HepG2 (cell line): ENCODE results near the gene CPT1A. TPM values are rescaled to one million over a fixed set of nuclear protein-coding genes. Genes with fewer than 3 reads are reported as not detected.

Experiments
- ATAC-seq: fragments of 200-7000 bp; cut with Tn5 transposase; 3 replicates; pipeline ENCODE4 v1.9.1; 2020; ENCODE audit warnings: mild to moderate bottlenecking, moderate library complexity
- BruUV-seq: library from RNA; stranded (reverse); fragments of 400-500 nt; replicated peaks from 2 replicates; lab custom pipeline; 2021; lab: Mats Ljungman, UMichigan
- CTCF ChIA-PET: fragments of 300-600 bp; formaldehyde crosslinking; extraction: SDS; loops from one replicate; lab custom pipeline; 2021; ENCODE audit warnings: low total read pairs, inconsistent platforms, low intra/inter-chr PET ratio; lab: Yijun Ruan, JAX
- POLR2A ChIA-PET: fragments of 350-600 bp; sonication (Branson Sonifier 250); formaldehyde crosslinking; loops from one replicate; lab custom pipeline; 2020; ENCODE audit warnings: antibody characterized with exemption, inconsistent platforms; lab: Yijun Ruan, JAX
- DNase-seq: peaks from one replicate; pipeline ENCODE4 v3.0.0-alpha.2; 2015; ENCODE audit warnings: low spot score
- FAIRE-seq: peaks from 3 replicates; lab custom pipeline; 2011; peaks lifted over from hg19 to GRCh38; lab: Jason Lieb, UNC
- H2AFZ ChIP-seq: one replicate; pipeline ENCODE4 v1.6.1; 2011; ENCODE audit warnings: low read length, inconsistent platforms
- H3K27ac ChIP-seq: fragments of 300-600 bp; 3 replicates; pipeline ENCODE4 v1.8.0; 2011; ENCODE audit warnings: mixed run types, mild to moderate bottlenecking, mixed read lengths, low read length, inconsistent platforms; ENCODE audit not compliant: insufficient read depth; ENCODE audit errors: extremely low read length
- H3K27me3 ChIP-seq, 2 experiments: fragments of 200-600 bp in 1 of 2; 2 replicates in 1 of 2; 3 replicates in 1 of 2; pipeline versions ENCODE4 v1.6.0 to v1.8.0; 2011; ENCODE audit warnings: low read length in 2 of 2, mild to moderate bottlenecking in 2 of 2, moderate library complexity in 2 of 2, inconsistent platforms in 1 of 2; ENCODE audit not compliant: insufficient read depth in 2 of 2, control insufficient read depth in 1 of 2
- H3K36me3 ChIP-seq, 2 experiments: fragments of 200-600 bp in 1 of 2; replicated peaks in 1 of 2; 2 replicates in 1 of 2; 3 replicates in 1 of 2; pipeline versions ENCODE4 v1.5.1 to v1.8.0; 2011; ENCODE audit warnings: low read length in 2 of 2, inconsistent platforms in 1 of 2; ENCODE audit not compliant: insufficient read depth in 2 of 2, control insufficient read depth in 1 of 2
- H3K4me1 ChIP-seq: 2 replicates; pipeline ENCODE4 v1.5.1; 2012; ENCODE audit warnings: low read length, inconsistent platforms; ENCODE audit not compliant: insufficient read depth
- H3K4me2 ChIP-seq: 2 replicates; pipeline ENCODE4 v1.6.0; 2011; ENCODE audit warnings: low read depth, low read length, inconsistent platforms
- H3K4me3 ChIP-seq, 3 experiments: fragments of 200-600 bp in 1 of 3; sonication (generic), shearing (Covaris generic) in 1 of 3; replicated peaks in 1 of 3; 2 replicates each; pipeline ENCODE4 v1.5.1; 2011 to 2016; ENCODE audit warnings: low read length in 3 of 3, inconsistent platforms in 2 of 3, low read depth in 2 of 3, mild to moderate bottlenecking in 2 of 3, control low read depth in 1 of 3, mixed read lengths in 1 of 3; ENCODE audit not compliant: insufficient read depth in 1 of 3
- H3K79me2 ChIP-seq: one replicate; pipeline ENCODE4 v1.6.1; 2011; ENCODE audit warnings: low read length, inconsistent platforms; ENCODE audit not compliant: insufficient read depth
- H3K9ac ChIP-seq: 2 replicates; pipeline ENCODE4 v1.6.0; 2011; ENCODE audit warnings: mild to moderate bottlenecking, low read depth, low read length, inconsistent platforms; ENCODE audit not compliant: insufficient read depth
- H3K9me3 ChIP-seq: 2 replicates; pipeline ENCODE4 v1.5.1; 2012; ENCODE audit warnings: mild to moderate bottlenecking, low read length
- H4K20me1 ChIP-seq: 2 replicates; pipeline ENCODE4 v1.6.0; 2011; ENCODE audit warnings: inconsistent platforms, mild to moderate bottlenecking, low read length, moderate library complexity; ENCODE audit not compliant: insufficient read depth
- KAT2B ChIP-seq: fragments of 150-350 bp; IDR thresholded peaks from 2 replicates; pipeline ENCODE4 v1.6.1; 2014; ENCODE audit warnings: low read depth, low read length, borderline replicate concordance
- POLR2A ChIP-seq, 2 experiments: IDR thresholded peaks; 2 replicates each; pipeline ENCODE4 v1.6.1; 2011; ENCODE audit warnings: low read depth in 2 of 2, low read length in 2 of 2, mild to moderate bottlenecking in 1 of 2, moderate library complexity in 1 of 2; ENCODE audit not compliant: insufficient read depth in 1 of 2
- U2AF2 ChIP-seq: fragments of 200-400 bp; formaldehyde crosslinking; IDR thresholded peaks from 2 replicates; pipeline ENCODE4 v1.6.1; 2017; ENCODE audit warnings: low read depth, mild to moderate bottlenecking, low read length
- ZBTB7A ChIP-seq: sonication (generic); formaldehyde crosslinking; IDR thresholded peaks from 2 replicates; pipeline ENCODE4 v1.8.0; 2022; ENCODE audit warnings: mild to moderate bottlenecking, missing genetic modification reagents
- ZNF124 ChIP-seq: sonication (generic); formaldehyde crosslinking; IDR thresholded peaks from 2 replicates; pipeline ENCODE4 v1.4.0; 2020; ENCODE audit warnings: missing genetic modification reagents
- ZNF687 ChIP-seq: sonication (generic); formaldehyde crosslinking; IDR thresholded peaks from 2 replicates; pipeline ENCODE4 v1.5.1; 2020; ENCODE audit warnings: mild to moderate bottlenecking, missing genetic modification reagents, moderate library complexity
- ZNF770 ChIP-seq: sonication (generic); formaldehyde crosslinking; IDR thresholded peaks from 2 replicates; pipeline ENCODE4 v1.5.0; 2020; ENCODE audit warnings: mild to moderate bottlenecking, missing genetic modification reagents
- WGBS: methylation state at CpG from one replicate; pipeline ENCODE4 v1.1.6; 2017; ENCODE audit warnings: low lambda C conversion rate; 5-methylcytosine and 5-hydroxymethylcytosine counted together
- in situ Hi-C: cut with HindIII; loops from 2 replicates; pipeline ENCODE4 v1.10.0; 2017; ENCODE audit warnings: low pct_unique_long_range_greater_than_20kb; ENCODE audit not compliant: extremely low pct_ligation_motif_present
- intact Hi-C: fragments of 100-400 bp; cut with micrococcal nuclease; formaldehyde crosslinking; loops from one replicate; pipeline ENCODE4 v1.10.0; 2022; ENCODE audit not compliant: unreplicated experiment
- polyA plus RNA-seq, 8 experiments: library from polyadenylated mRNA; depleted of rRNA in 3 of 8; stranded (reverse) in 7 of 8; unstranded in 1 of 8; fragments of >200 nt; fragmentation: Illumina TruSeq in 4 of 8; extraction: Trizol in 4 of 8; gene quantifications; 2 replicates each; pipeline versions ENCODE4 v1.2.1 to v1.2.3, GENCODE V29; 2011 to 2016; ENCODE audit warnings: low read depth in 4 of 8, missing spikeins in 1 of 8, mixed read lengths in 1 of 8; ENCODE audit not compliant: insufficient read depth in 1 of 8
- total RNA-seq, 5 experiments: library from RNA; depleted of rRNA; stranded (reverse); fragments of >200 nt; fragmentation: Illumina TruSeq; extraction: Trizol; gene quantifications; 2 replicates each; pipeline ENCODE4 v1.2.3, GENCODE V29; 2016; ENCODE audit warnings: low read depth in 1 of 5
- TF ChIP-seq, protein P1 (sequence below): sonication (generic); formaldehyde crosslinking; IDR thresholded peaks from 2 replicates; pipeline ENCODE4 v1.4.0; 2020; ENCODE audit warnings: missing genetic modification reagents, borderline replicate concordance

CPT1A gene
- total and polyA plus RNA-seq, 2 of the 13 experiments (the other 11 are each of a cell fraction or from before 2014, with no cell fraction given): 7.0 to 7.1 TPM

DNA sequence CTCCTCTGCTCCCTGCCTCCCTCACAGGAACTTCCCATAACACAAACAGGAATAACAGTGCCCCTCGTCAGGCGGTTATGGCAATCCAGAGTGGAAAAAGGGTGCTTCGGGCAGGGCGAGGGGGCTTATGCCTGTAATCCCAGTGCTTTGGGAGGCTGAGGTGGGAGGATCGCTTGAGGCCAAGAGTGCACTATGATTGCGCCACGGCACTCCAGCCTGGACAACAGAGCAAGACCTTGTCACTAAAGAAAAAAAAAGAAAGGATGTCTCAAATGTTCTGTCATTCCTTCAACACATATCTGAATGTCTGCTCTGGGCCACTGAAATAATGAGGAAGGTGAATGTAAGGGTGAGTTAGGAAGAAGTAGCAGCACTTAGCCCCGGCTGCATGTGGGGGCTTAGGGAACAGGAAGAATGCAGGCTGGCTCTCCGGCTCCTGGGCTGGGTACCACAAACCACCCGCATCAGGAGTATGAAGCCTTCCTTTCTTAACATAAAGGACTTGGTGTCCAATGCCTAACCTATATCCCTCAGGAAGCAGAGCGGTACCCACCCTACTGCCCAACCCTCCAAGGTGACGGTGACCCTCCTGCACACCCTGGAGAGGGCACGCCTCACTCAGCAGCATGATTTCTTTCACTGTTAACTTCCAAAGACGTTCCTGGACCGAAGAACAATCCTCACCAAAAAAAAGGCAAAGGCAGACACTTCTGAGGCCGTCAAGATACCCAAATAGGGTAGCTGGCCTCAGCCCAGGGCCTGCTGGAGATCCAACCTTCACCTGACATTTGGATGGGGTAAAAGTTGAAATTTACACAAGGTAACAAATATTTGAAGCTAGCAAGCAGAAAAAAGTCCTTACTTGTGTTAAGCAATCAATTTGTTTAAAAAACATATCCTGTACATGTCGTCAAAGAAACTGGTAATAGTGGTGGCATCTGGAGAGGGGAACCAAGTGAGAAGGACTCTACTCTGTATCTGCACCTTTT lies 3.8 kb downstream of the CPT1A start:
- Histone ChIP-seq H4K20me1 (peaks cover 11% of the 10 kb centered on the region), H3K4me3 (peak overlapping the region in 1 of 3 experiments; percentile 66; a peak in 1 of 6 replicates), H3K9ac (peak overlapping the region; percentile 10; the same call in 1 of the 2 replicates), H3K27ac (peak overlapping the region; percentile 78), H2AFZ (no peak overlapping the region), H3K36me3 (no peaks in the 10 kb centered on the region), H3K79me2 (no peaks in the 10 kb centered on the region), H3K9me3 (no peaks in the 10 kb centered on the region), H3K27me3 (peaks cover 0 to 5% of the 10 kb centered on the region in 2 experiments; a peak in 2 of 5 replicates), H3K4me1 (peaks cover 67% of the 10 kb centered on the region), H3K4me2 (peak overlapping the region; percentile 89)
- WGBS: 63% methylated on average over 14 of the region's 17 CpGs
- intact Hi-C loops: loop anchor here (2.0 kb wide), 1 partner anchor 19 kb away; no protein-coding TSS in a partner anchor
- in situ Hi-C loops: no loop called here
- DNase-seq: no peak
- peak; percentile 37 for FAIRE-seq
- POLR2A ChIA-PET: interaction anchor here (0.6 to 1.0 kb wide), 2 partner anchors 12 to 66 kb away, joined by 3 to 4 read pairs; partner anchors contain the start of genes IGHMBP2 and MRPL21
- CTCF ChIA-PET: no interaction called here
- no peak for ATAC-seq
- BruUV-seq: no TSS peak
- TF ChIP-seq ZBTB7A (CRISPR knock-in tag) (no peak), ZNF770 (CRISPR knock-in tag) (peak; percentile 94), ZNF124 (CRISPR knock-in tag) (0 out of 2 replicates have a peak, but pooled peaks have one; percentile 21), ZNF687 (0 out of 2 replicates have a peak, but pooled peaks have one; percentile 12), KAT2B (no peak), U2AF2 (no peak), POLR2A (IDR thresholded peaks at IDR 0.05; ENCODE audit: insufficient read depth in 1 of 2, low read depth in 2 of 2, low read length in 2 of 2) (0 out of 4 replicates have a peak, but pooled peaks of 1 of the 2 experiments have one; percentile 10)
- TF ChIP-seq, protein P1, sequence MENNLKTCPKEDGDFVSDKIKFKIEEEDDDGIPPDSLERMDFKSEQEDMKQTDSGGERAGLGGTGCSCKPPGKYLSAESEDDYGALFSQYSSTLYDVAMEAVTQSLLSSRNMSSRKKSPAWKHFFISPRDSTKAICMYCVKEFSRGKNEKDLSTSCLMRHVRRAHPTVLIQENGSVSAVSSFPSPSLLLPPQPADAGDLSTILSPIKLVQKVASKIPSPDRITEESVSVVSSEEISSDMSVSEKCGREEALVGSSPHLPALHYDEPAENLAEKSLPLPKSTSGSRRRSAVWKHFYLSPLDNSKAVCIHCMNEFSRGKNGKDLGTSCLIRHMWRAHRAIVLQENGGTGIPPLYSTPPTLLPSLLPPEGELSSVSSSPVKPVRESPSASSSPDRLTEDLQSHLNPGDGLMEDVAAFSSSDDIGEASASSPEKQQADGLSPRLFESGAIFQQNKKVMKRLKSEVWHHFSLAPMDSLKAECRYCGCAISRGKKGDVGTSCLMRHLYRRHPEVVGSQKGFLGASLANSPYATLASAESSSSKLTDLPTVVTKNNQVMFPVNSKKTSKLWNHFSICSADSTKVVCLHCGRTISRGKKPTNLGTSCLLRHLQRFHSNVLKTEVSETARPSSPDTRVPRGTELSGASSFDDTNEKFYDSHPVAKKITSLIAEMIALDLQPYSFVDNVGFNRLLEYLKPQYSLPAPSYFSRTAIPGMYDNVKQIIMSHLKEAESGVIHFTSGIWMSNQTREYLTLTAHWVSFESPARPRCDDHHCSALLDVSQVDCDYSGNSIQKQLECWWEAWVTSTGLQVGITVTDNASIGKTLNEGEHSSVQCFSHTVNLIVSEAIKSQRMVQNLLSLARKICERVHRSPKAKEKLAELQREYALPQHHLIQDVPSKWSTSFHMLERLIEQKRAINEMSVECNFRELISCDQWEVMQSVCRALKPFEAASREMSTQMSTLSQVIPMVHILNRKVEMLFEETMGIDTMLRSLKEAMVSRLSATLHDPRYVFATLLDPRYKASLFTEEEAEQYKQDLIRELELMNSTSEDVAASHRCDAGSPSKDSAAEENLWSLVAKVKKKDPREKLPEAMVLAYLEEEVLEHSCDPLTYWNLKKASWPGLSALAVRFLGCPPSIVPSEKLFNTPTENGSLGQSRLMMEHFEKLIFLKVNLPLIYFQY (CRISPR knock-in tag): no peak
